ENCODE data around the gene TRPV3. TPM values are rescaled to one million over a fixed set of nuclear protein-coding genes. Genes with fewer than 3 reads are reported as not detected.

Gene TRPV3
- total and polyA plus RNA-seq, 2 of the 13 experiments (the other 11 are each of a cell fraction or from before 2014, with no cell fraction given), result 0.90 to 1.0 TPM

- Histone ChIP-seq H3K4me1 (ENCODE audit: insufficient read depth, low read length) (peaks cover 5% of the 10 kb centered on the region; the same call in 1 of the 2 replicates), H2AFZ (ENCODE audit: low read length) (no peak overlapping the region), H3K9ac (ENCODE audit: insufficient read depth, low read depth, low read length) (no peak overlapping the region), H3K36me3 (replicated peaks in 1 of 2; ENCODE audit: control insufficient read depth in 1 of 2, insufficient read depth in 2 of 2, low read length in 2 of 2) (peaks cover 8 to 18% of the 10 kb centered on the region in 2 experiments; a peak in 4 of 5 replicates), H3K79me2 (ENCODE audit: insufficient read depth, low read length) (no peaks in the 10 kb centered on the region), H3K4me3 (replicated peaks in 1 of 3; ENCODE audit: insufficient read depth in 1 of 3, low read depth in 2 of 3, low read length in 3 of 3) (no peak overlapping the region), H4K20me1 (ENCODE audit: insufficient read depth, low read length) (0 out of 2 replicates have a peak, but pooled peaks cover 2% of the 10 kb centered on the region), H3K27ac (ENCODE audit: extremely low read length, insufficient read depth, low read length) (no peak overlapping the region), H3K9me3 (ENCODE audit: low read length) (no peaks in the 10 kb centered on the region), H3K4me2 (ENCODE audit: low read depth, low read length) (no peak overlapping the region), H3K27me3 (ENCODE audit: control insufficient read depth in 1 of 2, insufficient read depth in 2 of 2, low read length in 2 of 2) (no peaks in the 10 kb centered on the region)
- WGBS (ENCODE audit: low lambda C conversion rate), result 100% methylated on average over 1 of the region's 4 CpGs
- BruUV-seq (replicated peaks), result no TSS peak
- ATAC-seq (no peak; the same call in 1 of the 3 replicates), FAIRE-seq (no peak), DNase-seq (ENCODE audit: low spot score) (no peak)
- in situ Hi-C loops (cut with HindIII; ENCODE audit: extremely low pct_ligation_motif_present, low pct_unique_long_range_greater_than_20kb) (no loop called here), intact Hi-C loops (cut with micrococcal nuclease; ENCODE audit: unreplicated experiment) (no loop called here)
- CTCF ChIA-PET (ENCODE audit: low intra/inter-chr PET ratio, low total read pairs), result no interaction called here
- POLR2A ChIA-PET, result no interaction called here
- TF ChIP-seq MAF1 (CRISPR knock-in tag; IDR thresholded peaks at IDR 0.05; ENCODE audit: borderline replicate concordance), result no peak
- TF ChIP-seq EP300 (IDR thresholded peaks at IDR 0.05; ENCODE audit: low read depth in 2 of 2, low read length in 2 of 2), result no peak
- TF ChIP-seq EP300 (CRISPR knock-in tag; IDR thresholded peaks at IDR 0.05; ENCODE audit: borderline replicate concordance), result no peak
- TF ChIP-seq MEIS1 (CRISPR knock-in tag; IDR thresholded peaks at IDR 0.05; ENCODE audit: borderline replicate concordance), result no peak
- no peak for TF ChIP-seq ELK4 (CRISPR knock-in tag; IDR thresholded peaks at IDR 0.05; ENCODE audit: borderline replicate concordance)
- no peak for TF ChIP-seq REPIN1 (CRISPR knock-in tag; IDR thresholded peaks at IDR 0.05; ENCODE audit: borderline replicate concordance, low read depth)
- no peak for TF ChIP-seq KLF11 (CRISPR knock-in tag; IDR thresholded peaks at IDR 0.05)
- no peak for TF ChIP-seq RAD21 (CRISPR knock-in tag; IDR thresholded peaks at IDR 0.05)
- no peak for TF ChIP-seq ARID3A (IDR thresholded peaks at IDR 0.05; ENCODE audit: low read depth, low read length)
- no peak for TF ChIP-seq GABPB1 (CRISPR knock-in tag; IDR thresholded peaks at IDR 0.05)
- TF ChIP-seq ZNF253 (CRISPR knock-in tag; IDR thresholded peaks at IDR 0.05; ENCODE audit: borderline replicate concordance), result no peak
- no peak for TF ChIP-seq NAIF1 (CRISPR knock-in tag; IDR thresholded peaks at IDR 0.05; ENCODE audit: borderline replicate concordance)
- no peak for TF ChIP-seq IRF9 (CRISPR knock-in tag; IDR thresholded peaks at IDR 0.05; ENCODE audit: borderline replicate concordance)
- TF ChIP-seq ZNF331 (CRISPR knock-in tag; IDR thresholded peaks at IDR 0.05), result no peak
- TF ChIP-seq HDAC1 (CRISPR knock-in tag; IDR thresholded peaks at IDR 0.05), result no peak
- no peak for TF ChIP-seq ZNF264 (CRISPR knock-in tag; IDR thresholded peaks at IDR 0.05)
These were observed 46.3 kb upstream of the TRPV3 start for GRCh38 chr17:3603870-3604259.
